ENCODE data around the gene RNF13.
"Not testable (repeated sequence)": the region's sequence is repeated elsewhere in the genome, so short reads cannot be mapped to it uniquely, and the experiment has no call there.

The RNF13 gene

DNA sequence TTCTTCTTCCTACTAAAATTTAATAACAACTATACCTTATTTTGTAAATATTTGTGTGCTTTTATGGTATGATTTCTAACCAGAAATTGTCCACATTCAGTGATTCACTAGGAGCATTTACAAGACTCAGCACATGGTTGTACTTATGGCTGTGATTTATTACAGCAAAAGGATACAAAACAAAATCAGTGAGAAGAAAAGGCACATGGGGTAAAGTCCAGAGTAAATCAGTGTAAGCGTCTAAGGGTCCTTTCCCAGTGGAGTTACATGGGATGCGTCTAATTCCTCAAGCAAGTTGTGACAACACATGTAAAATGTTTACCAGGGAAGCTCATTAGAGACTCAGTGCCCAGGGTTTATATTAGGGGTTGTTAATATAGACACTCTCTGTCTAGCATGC lies 31.1 kb downstream of the RNF13 start:
- DNase-seq: no peak

DNA sequence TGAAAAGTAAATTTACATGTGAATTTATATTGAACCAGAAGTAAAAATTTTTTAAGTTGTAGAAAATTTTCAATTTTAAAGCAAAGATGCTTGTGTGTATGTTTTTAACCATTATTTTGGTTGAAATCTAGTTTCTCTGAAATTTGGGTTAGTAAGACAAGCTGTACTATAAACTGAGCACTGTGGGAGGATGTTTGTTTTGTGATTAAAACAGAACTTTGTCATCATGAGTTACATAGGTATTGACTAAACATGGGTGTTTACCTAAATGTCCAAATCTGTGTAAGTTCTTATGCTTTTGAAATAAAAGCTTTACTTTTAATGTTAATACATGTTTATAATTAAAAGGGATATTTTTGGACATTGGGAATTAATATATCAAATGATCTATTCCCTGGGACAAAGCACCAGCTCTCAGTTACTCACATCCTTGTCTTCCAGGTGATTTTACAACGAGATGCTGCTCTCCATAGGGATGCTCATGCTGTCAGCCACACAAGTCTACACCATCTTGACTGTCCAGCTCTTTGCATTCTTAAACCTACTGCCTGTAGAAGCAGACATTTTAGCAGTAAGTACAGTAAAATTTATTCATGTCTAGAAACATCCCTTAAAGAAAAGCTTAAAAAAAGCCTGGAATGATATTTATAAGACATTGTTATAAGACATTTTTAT lies 32.7 kb downstream of the RNF13 start:
- no peak for DNase-seq

- DNase-seq: no peak
Observed at GRCh38 chr3:149848238-149848637, 35.2 kb downstream of the RNF13 start.

DNA sequence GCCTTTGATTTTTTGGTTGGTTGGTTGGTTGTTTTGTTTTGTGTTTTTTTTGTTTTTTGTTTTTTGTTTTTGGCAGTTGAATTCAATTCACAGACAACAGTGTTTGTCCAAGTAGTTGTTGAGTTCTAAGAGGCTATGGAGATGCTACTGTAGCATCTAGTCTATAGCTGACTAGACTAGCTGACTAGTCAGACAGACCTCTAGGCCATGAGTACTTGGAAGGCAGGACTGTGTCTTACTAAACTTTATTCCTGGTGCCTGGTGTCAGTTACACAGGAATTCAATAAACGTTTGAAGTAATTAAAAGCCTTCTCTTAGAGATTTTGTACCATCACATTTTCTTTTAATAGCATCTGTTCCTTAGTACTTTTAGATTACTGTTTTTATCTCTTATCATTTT lies 35.7 kb downstream of the RNF13 start:
- no peak for DNase-seq

- DNase-seq: no peak
Observed at GRCh38 chr3:149850787-149851584, 38.0 kb downstream of the RNF13 start.

GRCh38 chr3:149858911-149859310 lies 45.9 kb downstream of the RNF13 start:
- DNase-seq: no peak

- DNase-seq: no peak
Observed at GRCh38 chr3:149860881-149861280, 47.9 kb downstream of the RNF13 start.

DNA sequence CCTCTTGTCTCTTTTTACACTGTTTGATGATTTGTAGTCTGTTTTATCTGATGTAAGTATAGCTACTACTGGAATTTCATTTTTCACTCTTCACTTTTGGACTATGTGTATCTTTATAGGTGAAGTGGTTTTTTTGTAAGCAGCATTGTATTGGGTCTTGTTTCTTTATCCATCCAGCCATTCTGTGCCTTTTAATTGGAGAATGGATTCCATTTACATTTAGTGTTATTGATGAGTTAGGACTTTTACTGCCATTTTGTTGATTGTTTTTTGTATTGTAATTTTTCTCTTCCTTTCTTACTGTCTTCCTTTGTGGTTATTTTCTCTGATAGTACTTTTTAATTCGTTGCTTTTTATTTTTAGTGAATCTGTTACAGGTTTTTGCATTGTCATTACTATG lies 54.5 kb downstream of the RNF13 start:
- DNase-seq: no peak

DNA sequence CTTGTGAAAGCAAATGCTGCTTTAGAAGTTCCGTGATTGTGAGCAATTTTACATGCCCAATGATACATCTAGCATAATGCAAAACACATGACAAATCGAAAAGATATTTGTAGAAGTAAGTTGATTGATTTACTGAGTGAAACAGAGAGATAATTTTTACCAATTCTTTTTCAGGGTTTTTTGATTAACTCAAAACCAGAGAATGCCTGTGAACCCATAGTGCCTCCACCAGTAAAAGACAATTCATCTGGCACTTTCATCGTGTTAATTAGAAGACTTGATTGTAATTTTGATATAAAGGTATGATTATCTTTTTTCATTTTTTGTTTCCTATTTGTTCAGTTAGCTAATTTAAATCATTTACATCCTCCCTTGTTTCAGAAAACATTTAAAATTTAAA lies 58.8 kb downstream of the RNF13 start:
- DNase-seq: no peak

- no peak for DNase-seq
Observed at GRCh38 chr3:149872589-149872988, 59.6 kb downstream of the RNF13 start.

DNA sequence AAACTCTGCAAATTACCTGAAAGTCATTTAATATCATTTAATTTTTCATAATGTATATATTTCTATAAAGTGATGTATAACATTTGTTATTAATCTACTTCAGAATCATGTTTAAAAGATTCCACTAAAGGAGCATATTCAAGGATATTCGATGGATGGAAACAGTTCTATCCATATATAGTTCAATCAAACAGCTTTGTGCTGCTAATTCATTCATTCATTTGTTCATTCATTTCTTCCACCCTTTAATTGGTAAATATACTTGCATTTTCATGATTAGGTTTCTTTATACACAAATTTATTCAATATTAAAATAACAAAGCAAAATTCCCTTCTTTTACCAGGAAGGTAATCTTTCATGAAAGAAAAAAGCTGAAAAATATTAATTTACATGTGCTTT lies 64.7 kb downstream of the RNF13 start:
- DNase-seq: no peak

DNA sequence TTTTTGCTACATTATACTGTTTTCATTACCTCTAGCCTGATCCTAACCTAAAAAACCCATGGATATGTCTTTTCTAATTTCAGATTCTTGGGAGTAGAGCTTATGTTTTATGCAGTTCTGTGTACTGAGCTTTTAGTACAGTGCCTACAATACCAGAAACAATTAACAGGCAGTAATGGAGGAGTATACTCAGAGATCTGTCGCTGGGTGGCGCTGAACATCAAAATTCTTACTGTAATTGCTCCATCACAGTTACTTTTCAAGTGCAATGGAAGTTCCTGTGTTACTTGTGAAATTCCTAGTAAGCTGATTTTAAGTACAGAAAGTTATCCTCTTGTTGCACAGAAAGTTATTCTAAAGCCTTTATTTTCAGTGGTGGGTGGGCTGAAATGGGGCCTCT lies 66.9 kb downstream of the RNF13 start:
- DNase-seq: peak; percentile 10

- no peak for DNase-seq
Observed at GRCh38 chr3:149881879-149882278, 68.9 kb downstream of the RNF13 start.

DNA sequence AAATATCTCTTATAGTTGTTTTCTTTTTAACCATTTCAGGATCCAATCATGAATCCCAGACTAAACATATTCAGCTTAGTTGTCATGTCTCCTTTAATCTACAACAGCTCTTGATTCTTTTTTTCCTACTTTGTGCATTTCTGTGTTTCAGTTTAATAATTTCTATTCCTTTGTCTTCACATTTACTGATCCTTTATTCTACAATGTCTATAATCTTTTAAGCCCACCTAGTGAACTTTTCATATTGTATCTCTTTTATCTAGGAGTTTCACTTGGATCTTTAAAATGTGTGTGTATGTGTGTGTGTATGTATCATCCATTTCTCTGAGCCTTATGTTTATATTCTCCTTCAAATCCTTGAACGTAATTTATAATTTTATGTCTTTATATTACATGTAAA lies 70.1 kb downstream of the RNF13 start:
- no peak for DNase-seq

DNA sequence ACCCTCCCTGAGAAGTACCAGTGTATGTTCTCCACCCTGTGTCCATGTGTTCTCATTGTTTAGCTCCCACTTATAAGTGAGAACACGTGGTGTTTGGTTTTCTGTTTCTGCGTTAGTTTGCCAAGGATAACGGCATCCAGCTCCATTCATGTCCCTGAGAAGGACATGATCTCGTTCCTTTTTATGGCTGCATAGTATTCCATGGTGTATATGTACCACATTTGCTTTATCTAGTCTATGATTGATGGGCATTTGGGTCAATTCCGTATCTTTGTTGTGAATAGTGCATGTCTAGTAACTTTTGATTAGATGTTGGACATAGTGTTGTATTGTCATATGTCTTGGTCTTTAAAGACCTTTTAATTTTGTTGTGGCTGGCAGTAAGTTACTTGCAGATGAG lies 70.8 kb downstream of the RNF13 start:
- DNase-seq: not testable (repeated sequence)

DNA sequence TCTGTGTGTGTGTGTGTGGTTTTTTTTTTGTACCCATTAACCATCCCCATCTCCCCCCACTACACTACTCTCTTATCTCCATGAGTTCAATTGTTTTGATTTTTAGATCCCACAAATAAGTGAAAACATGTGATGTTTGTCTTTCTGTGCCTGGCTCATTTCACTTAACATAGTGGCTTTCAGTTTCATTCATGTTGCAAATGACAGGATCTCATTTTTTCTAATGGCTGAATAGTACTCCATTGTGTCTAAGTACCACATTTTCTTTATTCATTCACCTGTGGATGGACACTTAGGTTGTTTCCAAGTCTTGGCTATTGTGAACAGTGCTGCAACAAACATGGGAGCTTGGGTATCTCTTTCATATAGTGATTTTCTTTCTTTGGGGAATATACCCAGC lies 71.8 kb downstream of the RNF13 start:
- not testable (repeated sequence) for DNase-seq

DNA sequence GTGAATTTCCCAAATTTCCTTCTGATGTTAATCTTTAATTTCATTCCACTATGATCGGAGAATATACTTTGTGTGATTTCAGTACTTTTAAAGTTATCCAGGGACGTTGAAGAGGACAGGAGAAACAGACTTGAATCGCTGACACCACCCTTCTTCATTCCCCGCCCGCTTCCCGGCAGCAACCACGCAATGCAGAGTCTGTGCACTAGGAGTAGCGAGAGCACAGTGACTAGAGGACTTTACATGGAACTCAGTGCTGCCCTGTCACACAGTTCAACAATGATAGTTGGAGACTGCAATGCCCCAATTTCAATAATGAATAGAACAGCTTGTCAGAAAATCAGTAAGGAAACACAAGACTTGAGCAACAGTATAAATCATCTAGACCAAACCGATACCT lies 73.9 kb downstream of the RNF13 start:
- no peak for DNase-seq

DNA sequence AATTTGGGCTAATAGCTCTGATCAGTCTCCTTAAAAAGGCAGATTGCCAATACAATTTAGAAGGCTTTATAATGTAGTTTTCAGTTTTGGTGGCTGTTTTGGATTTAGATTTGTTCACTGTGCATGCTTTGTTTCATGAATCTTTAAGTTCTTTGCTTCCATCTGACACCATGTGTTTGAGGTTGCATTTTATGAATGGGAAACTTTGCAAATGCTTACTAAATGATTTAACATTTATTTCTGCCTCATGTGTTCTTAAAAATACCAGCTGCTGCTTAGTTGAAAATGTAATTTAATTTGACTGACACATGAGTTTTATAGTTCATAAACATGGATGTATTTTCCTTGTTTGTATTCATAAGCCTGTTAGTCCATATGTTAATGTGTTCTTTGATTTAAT lies 78.6 kb downstream of the RNF13 start:
- DNase-seq: no peak

- DNase-seq: no peak
Observed at GRCh38 chr3:149892371-149892770, 79.4 kb downstream of the RNF13 start.

DNA sequence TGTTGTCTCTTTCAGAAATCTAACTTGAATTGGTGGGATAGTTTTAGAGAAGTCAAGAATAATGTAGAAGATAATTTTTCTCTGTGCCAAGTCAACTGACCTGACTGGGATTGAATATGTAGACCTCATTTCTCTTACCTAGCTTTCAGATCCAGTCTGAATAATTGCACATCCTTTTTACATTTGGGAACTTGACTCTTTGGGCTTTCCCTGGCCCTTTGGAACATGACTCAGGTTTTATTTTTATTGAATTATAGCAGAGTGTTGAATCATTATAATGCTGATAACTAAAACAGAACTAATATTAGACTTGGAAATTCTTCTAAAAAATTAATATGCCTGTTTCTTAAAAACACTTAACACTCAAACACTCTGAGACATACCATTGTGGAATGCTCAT lies 81.2 kb downstream of the RNF13 start:
- no peak for DNase-seq

- no peak for DNase-seq
Observed at GRCh38 chr3:149895339-149895738, 82.3 kb downstream of the RNF13 start.

- DNase-seq: no peak
Observed at GRCh38 chr3:149895769-149896168, 82.8 kb downstream of the RNF13 start.

- DNase-seq: no peak
Observed at GRCh38 chr3:149898771-149899170, 85.8 kb downstream of the RNF13 start.

- no peak for DNase-seq
Observed at GRCh38 chr3:149900322-149900721, 87.3 kb downstream of the RNF13 start.

DNA sequence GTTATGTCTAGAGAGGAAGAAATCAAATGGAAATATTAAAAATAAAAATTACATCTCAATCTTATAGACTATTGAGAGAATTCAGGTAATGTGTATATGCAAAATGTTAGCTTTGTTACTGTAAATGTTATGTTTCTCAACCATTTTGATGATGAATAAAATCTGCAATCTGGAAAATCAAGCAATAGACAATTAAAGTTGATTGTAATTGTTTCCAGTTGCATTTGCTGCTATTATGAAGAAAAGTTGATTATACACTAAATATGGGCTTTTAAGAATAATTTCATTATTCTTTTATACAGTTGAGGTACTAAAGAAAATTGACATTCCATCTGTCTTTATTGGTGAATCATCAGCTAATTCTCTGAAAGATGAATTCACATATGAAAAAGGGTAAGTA lies 88.8 kb downstream of the RNF13 start:
- no peak for DNase-seq

Data from CD4-positive, alpha-beta T cell treated with Interleukin-10 for 1 hour (primary cell).